ENCODE data around the gene TBC1D14.

DNA sequence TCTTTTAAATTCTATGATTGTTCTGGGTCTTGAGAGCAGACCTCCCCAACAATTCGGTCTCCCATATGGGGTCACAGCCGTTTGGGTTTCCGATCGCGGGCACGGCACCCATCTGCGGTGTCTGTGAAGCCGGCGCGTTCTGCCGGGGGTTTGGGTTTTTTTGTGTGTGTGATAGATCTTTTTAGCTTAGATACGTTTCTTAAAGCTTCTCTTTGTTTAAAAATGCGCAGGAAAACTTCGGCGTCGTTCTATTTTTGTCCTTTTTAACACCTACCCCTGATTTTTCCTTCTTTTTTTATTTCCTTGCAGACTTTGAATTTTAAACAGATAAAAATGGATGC is 34.2 kb downstream of the TBC1D14 start:
- TF ChIP-seq POLR2A (IDR thresholded peaks at IDR 0.05; ENCODE audit: low read depth, low read length) (no peak), POLR2AphosphoS5 (IDR thresholded peaks at IDR 0.05; ENCODE audit: low read depth, low read length) (no peak), TAF1 (IDR thresholded peaks at IDR 0.05; ENCODE audit: low read depth, low read length) (no peak), SPI1 (IDR thresholded peaks at IDR 0.05; ENCODE audit: low read depth, low read length) (no peak), PAX5 (IDR thresholded peaks at IDR 0.05; ENCODE audit: insufficient read depth, low read length, severe bottlenecking) (no peak), POU2F2 (IDR thresholded peaks at IDR 0.05; ENCODE audit: low read depth, low read length) (no peak)

All from GM12891 (cell line).